GM12864 (cell line): ENCODE measurements around the gene BRIP1.

Experiments used
- DNase-seq: peaks from one replicate; pipeline ENCODE4 v3.0.0-alpha.2; 2011; ENCODE audit warnings: low read depth
- H3K4me3 ChIP-seq: 2 replicates; pipeline ENCODE4 v1.5.1; 2011; ENCODE audit warnings: mild to moderate bottlenecking, low read depth, low read length, control low read depth
- TF ChIP-seq, protein P1 (sequence below): IDR thresholded peaks from 2 replicates; pipeline ENCODE4 v1.5.1; 2011; ENCODE audit warnings: low read depth, mild to moderate bottlenecking, moderate library complexity, low read length, control low read depth, inconsistent platforms; ENCODE audit errors: missing control alignments

Gene BRIP1

DNA sequence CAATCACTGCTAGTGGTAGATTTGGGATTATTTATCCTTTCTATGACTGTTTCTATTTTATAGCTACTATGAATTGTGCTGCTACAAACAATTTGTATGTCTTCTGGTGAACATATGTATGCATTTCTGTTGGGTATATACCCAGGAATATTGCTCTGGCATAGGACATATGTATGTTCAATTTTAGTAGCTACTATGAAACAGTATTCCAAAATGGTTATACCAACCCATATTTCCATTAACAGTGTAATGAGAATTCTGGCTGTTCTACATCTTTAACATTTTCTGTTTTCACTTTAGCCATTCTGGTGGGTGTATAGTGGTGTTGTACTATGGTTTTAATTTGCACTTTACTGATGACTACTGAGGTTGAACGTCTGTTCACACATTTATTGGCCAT is 214.7 kb downstream of the BRIP1 start:
- no peak overlapping the region for H3K4me3 ChIP-seq
- TF ChIP-seq, protein P1, sequence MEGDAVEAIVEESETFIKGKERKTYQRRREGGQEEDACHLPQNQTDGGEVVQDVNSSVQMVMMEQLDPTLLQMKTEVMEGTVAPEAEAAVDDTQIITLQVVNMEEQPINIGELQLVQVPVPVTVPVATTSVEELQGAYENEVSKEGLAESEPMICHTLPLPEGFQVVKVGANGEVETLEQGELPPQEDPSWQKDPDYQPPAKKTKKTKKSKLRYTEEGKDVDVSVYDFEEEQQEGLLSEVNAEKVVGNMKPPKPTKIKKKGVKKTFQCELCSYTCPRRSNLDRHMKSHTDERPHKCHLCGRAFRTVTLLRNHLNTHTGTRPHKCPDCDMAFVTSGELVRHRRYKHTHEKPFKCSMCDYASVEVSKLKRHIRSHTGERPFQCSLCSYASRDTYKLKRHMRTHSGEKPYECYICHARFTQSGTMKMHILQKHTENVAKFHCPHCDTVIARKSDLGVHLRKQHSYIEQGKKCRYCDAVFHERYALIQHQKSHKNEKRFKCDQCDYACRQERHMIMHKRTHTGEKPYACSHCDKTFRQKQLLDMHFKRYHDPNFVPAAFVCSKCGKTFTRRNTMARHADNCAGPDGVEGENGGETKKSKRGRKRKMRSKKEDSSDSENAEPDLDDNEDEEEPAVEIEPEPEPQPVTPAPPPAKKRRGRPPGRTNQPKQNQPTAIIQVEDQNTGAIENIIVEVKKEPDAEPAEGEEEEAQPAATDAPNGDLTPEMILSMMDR, result no peak
- no peak for DNase-seq

DNA sequence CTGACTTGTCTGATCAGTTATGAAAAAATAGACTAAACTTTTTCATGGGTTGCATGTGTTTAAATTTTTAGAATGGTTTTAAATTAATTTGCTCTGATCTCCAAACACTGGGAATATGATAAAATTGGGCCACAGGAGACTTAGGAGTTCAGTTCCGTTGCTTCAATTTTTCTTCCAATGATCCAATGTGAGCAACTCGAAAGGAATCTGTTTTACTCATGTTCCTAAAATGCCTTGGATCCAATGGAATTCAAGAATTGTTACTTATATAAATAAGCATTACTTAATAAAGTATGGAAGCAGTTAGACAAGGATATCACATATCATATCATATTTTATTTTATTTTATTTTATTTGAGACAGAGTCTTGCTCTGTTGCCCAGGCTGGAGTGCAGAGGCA is 216.3 kb downstream of the BRIP1 start:
- DNase-seq, result no peak
- TF ChIP-seq, protein P1, result no peak

DNA sequence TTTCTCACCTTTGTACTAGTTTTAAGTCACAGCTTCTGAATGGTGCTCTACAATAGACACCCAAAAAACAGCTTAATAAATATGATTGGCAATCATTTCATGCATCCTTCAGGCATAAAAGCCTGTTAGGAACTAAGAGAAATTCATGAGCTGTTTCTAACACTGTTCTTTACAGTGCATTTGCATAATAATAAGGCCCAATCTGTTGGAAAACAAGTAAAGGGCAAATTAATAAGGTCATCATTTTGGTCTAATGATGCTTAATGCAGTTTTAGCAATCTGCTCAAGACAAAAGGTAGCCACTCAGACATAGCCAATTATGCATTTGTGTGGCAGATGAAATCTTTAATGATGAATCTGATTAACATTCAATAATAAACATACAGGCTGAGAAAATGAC is 216.8 kb downstream of the BRIP1 start:
- no peak for DNase-seq
- TF ChIP-seq, protein P1, result no peak
- H3K4me3 ChIP-seq, result no peak overlapping the region

More for the DNA sequence above, 216.3 kb downstream of the BRIP1 start:
- H3K4me3 ChIP-seq, result no peak overlapping the region

DNA sequence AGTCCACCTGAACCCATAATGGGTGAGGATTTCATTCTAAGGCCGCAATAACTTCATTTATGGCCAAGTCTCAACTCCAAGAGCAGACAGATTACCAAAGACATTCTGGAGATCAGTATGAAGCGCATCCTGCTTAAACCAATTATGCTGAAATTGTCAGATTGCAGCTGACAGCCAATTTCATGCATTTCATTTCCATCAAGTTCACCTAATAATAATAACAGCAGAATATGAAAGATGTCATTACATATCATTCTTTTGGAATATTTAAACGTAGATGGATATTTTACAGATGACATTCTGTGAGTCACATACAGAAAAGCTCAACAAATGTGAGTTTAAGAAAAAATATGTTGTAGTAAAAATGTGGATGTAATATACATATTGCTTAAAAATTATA is 217.4 kb downstream of the BRIP1 start:
- no peak overlapping the region for H3K4me3 ChIP-seq
- TF ChIP-seq, protein P1, result no peak
- DNase-seq, result no peak

DNA sequence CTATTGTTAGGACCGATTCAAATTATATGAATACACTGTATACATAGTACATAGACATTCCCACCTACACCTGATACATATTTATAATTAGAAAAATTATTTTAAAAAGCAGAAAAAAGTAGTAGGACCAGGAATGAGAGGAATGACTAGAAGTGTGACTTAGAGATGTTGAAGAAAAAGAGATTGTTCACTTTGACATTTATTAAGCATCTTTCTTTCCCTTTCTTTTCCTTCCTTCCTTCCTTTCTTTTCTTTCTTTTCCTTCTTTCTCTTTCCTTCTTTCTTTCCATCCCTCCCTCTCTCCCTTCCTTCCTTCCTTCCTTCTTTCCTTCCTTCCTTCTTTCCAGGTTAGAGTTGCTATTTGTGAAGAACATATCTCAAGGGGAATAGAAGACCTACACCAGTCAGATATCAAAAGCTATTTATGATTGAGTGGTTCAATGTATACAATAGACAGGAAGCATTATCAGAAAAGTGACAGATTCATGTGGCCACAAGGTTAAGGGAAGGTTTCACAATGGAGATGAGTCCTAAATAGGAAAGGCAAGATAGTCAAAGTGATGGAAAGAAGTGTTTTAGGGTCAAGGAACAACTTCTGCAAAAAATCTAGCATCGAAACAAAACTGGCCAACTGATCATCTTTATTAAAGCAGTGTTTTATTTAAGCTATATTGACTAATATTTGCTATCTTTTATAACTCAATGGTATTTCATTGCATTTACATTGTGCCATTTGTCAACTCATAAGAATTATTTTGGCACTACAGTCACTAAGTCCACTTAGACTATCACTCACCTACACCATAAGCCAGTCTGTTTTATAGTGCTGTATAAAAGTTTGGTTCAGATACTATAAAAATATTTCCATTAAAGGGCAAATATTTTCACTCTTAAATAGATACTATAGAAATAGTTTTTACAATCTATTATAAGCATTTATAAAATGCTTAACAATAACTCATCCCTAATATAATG is 218.2 kb downstream of the BRIP1 start:
- no peak overlapping the region for H3K4me3 ChIP-seq
- no peak for DNase-seq
- TF ChIP-seq, protein P1, result no peak

DNA sequence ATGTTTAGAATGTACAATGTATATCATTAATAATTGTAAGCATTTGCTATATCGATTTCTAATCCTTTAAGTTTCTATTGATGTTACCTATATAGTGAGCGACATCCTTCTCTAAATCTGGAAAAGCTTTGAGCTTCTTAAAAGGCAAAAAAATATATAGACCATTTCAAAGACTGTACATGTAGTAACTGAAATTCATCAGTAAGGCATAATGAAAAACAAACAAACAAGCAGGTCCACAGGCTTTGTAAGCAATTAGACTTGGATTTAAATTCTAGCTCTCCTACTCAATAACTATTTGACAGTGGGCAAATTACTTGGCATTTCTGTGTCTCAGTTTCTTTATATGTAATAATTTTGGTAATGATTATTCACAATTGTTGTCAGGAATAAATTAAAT is 220.6 kb downstream of the BRIP1 start:
- TF ChIP-seq, protein P1, result no peak
- DNase-seq, result no peak
- no peak overlapping the region for H3K4me3 ChIP-seq
